Fibroblast of upper back skin (primary cell): ENCODE measurements around the gene EFNA4.
A peak's percentile ranks its signal among the peaks of the same experiment; 100 is the strongest.

Source experiments
- DNase-seq: peaks from one replicate; pipeline ENCODE4 v3.0.0-alpha.2; 2013

EFNA4 gene

DNA sequence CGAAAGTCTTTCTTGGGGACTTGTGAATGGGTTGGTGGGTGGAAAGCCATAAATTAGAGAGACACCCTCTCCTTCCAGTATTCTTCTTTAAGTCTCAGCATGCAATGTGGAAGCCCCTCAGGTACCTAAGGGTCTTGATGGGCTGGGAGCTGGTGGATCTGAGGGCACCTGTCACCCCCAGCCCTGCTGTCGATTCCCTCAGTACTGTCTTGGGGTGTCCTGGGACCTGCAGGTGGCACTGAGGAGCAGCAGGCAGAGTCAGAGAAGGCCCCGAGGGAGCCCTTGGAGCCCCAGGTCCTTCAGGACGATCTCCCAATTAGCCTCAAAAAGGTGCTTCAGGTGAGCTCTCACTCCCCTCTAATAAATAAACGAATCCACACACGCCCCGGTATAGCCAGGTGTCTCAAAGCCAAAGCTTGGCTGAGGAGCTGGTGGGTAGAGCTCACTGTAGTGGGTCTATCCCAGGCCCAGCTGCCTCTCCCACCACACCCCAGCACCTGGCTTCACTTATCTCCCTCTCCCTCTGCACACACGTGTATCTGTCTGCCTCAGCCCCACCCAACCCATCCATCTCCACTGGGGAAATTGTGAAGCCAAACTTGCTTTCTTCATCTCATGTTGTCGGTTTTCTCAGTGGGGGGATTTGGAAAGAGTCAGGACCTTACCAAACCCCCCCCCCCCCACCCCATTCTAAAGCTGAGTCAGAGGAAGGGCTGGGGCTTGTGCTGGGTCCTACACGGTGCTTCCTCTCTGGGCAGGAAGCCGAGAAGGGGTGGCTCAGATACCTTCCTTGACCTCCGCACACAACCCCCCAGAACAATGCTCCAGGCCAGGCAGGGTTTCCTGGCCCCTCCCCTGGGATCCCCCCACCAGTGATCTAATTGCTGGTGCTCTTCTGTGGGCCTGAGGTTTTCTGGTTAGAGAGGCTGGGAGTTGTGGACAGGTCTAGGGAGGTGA is 10.8 kb upstream of the EFNA4 start:
- no peak for DNase-seq

DNA sequence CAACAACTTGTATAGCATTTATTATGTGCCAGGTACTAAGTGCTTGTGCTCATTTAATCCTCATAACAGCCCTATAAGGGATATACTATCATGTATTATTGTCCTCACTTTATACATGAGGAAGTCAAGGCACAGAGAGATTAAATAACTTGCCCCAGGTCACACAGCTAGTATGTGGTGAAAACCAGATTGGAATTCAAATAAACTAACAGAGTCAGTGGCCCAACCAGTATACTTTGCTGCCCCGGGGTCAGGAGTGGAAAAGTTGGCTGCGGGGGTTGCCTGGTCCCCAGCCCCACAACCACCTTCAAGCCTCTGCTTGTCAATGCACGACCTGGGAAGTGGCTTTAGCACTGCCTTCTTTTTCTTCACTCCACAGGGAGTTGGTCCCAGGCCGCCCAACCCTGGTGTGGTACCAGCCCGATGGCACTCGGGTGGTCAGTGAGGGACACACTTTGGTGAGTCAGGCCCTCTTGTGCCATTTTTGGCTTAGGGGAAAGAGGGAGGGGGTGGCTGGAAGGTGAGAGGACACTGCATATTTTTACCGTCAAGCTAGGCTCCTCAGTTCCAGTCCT is 9.9 kb upstream of the EFNA4 start:
- no peak for DNase-seq

DNA sequence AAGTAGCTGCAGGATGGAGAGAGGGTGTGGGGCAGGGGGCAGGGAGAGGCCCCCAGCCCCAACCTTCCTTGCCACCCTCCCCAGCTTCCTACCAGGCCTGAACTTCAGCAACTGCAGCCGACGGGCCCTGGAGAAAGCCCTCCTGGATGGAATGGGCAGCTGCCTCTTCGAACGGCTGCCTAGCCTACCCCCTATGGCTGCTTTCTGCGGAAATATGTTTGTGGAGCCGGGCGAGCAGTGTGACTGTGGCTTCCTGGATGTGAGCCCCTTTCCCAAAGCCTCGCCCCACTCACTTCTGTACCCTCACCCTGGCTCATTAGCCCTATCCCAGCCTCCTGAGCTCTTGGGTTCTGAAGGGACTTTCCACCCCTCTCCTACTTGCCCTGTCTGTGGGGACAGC is 6.4 kb upstream of the EFNA4 start:
- DNase-seq: no peak

DNA sequence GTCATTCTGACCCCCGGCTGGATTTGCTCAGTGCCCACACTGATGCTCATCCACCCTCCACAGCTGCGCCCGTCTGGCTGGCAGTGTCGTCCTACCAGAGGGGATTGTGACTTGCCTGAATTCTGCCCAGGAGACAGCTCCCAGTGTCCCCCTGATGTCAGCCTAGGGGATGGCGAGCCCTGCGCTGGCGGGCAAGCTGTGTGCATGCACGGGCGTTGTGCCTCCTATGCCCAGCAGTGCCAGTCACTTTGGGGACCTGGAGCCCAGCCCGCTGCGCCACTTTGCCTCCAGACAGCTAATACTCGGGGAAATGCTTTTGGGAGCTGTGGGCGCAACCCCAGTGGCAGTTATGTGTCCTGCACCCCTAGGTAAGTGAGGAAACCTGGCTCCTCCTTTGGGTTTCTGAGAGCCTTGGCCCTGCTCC is 5.7 kb upstream of the EFNA4 start:
- no peak for DNase-seq

DNA sequence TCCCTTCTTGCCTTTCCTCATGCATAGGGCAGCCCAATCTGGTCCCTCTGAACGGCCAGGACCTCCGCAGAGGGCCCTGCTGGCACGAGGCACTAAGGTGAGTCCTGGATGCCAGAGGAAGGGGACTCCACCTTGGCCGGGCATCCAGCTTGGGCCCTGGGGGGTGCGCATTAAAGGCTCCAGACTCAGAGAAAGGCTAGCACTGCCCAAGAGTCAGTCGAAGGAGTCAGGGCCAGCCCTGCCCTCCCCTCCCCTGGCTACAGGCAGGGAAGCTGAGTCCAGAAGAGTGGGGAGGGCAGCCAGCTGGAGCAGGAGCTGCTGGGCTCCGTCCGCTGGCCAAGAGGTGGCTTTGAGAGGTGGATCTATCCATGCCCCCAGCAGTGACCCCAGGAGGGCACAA is 2.8 kb upstream of the EFNA4 start:
- no peak for DNase-seq

DNA sequence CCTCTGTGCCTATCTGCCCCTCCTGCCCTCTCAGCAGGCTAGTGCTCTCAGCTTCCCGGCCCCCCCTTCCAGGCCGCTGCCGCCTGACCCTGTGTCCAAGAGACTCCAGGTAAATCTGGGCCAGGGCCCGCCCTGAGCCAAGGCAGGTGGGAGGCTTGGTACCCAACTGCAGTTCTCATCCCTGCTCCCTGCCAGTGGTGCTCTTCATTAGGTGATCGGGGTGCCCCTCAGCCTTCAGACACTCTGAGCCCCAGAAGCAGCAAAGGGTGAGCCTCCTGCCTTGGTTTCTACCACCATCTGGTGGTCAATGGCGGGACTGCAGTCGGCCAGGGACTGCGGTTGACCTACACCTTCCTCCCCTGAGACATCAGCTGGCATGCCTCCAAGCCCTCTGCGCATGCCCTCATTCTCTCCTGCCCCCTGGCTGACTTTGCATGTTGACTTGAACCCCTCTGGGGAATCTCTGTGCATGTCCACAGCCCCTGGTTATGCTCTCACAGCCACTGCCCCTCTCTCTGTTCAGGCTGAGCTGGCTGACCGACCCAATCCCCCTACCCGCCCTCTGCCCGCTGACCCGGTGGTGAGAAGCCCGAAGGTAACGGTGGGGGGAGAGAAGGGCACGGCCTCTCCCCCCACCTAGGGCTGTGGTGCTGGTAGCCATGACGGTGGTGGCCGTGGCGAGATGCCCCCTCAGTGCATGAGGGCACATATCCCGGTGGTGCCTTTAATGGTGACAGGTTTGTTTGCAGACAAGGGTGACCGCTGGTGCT is 2.0 kb upstream of the EFNA4 start:
- DNase-seq: peak; percentile 83

DNA sequence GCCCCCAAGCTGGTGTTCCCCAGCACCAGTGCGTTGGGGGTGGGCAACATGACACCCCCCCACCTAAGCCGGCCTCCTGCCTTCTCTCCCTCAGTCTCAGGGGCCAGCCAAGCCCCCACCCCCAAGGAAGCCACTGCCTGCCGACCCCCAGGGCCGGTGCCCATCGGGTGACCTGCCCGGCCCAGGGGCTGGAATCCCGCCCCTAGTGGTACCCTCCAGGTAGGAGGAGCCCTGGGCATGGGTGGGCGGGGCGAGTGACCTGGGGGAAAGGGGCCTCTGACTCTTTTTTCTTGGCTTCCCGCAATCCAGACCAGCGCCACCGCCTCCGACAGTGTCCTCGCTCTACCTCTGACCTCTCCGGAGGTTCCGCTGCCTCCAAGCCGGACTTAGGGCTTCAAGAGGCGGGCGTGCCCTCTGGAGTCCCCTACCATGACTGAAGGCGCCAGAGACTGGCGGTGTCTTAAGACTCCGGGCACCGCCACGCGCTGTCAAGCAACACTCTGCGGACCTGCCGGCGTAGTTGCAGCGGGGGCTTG is 1.3 kb upstream of the EFNA4 start:
- no peak for DNase-seq

DNA sequence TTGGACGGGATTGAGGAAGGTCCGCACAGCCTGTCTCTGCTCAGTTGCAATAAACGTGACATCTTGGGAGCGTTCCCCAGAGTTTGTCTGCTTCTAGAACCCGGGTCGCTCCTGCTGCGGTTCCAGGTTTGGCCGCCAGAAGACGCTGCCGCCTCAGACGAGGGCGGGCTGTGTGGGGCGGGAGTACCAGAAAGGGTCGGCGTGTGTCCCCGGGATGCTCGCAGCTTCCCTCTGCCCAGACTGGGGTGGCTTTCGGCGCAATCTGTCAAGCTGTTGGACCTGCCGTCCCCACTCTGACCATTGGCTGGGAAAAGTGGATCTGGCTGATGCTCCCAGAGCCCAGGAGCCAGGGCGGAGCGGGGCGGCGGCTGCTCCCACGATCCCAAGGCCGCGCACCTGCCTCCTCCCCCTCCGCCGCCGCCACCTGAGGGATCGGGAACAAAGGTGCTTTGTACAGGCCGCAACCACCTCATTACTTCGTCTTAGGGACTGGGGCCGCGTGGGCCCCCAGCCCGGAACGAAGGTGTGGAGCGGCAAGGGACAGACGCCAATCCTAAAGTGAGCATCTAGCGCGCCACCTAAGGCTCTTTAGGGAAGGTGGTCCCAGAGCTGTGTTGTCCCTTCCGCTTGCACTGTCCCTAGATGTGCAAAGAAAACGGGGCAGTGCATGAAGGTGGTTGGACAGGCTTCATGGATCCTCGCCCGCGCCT is 683 bp upstream of the EFNA4 start:
- DNase-seq: peak; percentile 40

DNA sequence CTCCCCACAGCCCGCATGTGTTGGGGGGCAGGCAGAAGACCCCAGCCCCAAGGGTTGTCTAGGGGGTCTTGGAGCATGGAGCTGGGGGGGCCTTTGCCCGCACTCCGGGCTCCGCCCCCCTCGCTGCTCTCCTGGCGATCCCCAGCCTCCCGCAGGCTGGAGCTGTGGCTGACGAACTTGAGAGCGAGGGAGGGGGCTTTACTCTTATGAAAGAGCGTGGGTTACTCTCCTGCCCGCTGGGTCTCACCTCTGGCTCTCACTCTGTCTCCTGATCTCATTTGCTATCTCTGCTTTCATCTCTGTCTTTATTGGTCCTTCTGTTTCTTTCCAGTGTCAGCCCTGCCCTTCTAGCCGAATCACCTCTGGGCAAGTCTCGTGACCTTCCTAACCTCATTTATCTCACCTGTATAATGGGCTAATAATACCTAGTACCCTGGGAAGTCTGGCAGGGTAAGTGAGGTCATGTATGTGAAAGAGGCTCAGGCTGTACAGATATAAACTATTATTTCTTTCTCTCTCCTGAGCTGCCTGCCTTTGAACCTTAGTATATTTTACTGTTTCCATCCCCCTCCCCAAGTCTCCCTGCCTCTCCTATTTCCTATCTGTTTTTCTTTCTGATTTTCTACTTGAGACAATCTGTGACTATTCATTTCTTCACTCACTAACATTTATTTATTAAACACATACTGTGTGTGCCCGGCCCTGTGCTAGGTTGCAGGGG is 731 bp downstream of the EFNA4 start:
- DNase-seq: no peak

DNA sequence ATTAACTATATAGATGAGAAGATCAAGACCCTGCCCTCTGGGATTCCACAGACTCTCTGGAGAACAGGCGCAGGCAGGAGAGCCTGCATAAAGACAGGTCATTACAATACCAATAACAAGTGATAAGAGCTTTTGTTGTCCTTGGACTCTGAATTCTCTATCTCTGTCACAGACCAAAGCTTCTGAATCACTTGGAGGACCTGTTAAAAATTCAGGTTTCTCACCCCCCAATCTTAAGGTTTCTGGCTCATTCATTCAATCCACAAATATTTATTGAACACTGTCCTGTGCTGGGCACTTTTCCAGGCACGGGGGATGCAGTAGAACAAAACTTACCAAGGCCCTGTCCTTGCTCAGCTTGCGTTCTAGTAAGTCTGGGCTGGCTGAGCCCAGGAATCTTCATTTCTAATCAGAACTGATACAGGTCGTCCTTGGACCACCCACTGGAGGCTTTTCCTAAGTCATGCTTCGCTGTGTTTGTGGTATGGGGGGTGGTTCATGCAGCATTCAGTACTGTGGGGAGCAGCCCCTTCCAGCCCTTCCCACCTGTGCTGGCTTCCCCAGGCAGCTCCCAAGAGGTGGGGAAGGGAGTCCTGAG is 1.4 kb downstream of the EFNA4 start:
- no peak for DNase-seq

DNA sequence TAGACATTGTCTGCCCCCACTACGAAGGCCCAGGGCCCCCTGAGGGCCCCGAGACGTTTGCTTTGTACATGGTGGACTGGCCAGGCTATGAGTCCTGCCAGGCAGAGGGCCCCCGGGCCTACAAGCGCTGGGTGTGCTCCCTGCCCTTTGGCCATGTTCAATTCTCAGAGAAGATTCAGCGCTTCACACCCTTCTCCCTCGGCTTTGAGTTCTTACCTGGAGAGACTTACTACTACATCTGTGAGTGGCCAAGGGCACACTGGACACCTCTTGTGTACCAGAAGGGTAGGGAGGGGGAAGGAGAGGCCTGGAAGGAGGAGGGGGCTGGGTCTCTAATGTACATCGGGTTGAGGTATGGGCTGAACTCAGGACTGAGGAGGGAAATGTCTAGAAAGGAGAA is 3.2 kb downstream of the EFNA4 start:
- no peak for DNase-seq

DNA sequence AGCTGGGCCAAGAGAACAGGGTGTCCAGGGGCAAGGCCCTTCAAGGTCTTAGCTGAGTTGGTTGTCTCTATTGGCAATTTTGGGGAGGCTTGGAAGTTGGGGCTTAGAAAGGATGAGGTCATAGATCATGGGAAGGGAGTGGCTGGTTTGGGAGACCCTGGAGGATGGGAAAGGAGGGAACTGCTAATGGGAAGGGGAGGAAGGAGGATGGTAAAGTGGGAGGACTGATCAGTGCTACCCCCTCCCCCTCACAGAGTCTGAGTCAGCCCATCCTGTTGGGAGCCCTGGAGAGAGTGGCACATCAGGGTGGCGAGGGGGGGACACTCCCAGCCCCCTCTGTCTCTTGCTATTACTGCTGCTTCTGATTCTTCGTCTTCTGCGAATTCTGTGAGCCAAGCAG is 5.1 kb downstream of the EFNA4 start:
- DNase-seq: no peak

DNA sequence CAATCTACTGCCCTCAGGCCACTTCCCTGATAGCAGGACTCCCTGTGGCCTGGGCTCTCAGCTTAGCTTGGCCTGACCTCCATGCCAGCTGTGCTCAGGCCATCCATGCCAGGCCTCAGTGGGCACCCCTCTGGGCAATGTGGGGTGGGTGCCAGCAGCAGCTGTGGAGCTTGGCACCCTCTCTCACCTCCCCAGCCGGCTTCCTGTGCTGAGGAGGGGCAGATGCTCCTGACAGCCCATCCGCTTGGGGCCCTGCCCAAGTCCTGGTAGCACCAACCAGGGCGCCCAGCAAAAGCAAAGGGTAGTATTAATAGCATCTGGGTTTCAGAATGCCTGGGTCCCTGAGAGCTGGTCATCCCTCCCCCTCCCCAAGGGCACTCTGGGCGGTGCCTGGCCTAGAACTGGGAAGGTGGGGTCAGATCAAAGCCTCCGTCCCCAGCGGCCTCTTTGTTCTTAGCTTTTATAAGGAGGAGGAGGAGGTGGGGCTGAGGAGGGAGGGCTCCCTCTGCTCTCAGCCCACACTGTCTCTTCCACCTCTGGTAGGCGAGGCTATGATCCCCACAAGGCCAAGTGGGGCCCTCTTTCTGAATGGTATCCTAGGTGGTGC is 6.1 kb downstream of the EFNA4 start:
- DNase-seq: no peak

DNA sequence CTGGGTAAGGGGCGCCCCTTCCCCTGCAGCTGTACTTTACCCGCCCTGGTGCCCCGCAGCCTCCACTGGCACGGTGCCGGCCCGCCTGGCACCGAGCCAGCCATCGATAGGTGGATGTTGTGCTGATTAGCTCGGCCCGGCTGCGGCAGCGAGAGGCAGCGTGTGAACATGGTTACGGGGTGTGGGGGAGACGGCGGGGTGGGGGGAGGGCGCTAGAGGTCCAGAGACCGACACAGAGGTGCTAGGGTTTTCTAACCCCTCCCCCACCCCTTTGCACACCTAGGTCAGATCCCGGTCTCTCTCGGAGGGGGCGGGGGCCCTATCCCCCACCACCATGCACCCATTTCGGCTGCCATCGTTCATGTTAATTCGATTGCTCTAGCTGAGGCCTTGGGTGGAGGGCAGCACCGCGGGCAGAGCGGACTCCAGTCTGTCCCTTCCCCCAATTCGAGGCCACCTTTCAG is 6.7 kb downstream of the EFNA4 start:
- no peak for DNase-seq

DNA sequence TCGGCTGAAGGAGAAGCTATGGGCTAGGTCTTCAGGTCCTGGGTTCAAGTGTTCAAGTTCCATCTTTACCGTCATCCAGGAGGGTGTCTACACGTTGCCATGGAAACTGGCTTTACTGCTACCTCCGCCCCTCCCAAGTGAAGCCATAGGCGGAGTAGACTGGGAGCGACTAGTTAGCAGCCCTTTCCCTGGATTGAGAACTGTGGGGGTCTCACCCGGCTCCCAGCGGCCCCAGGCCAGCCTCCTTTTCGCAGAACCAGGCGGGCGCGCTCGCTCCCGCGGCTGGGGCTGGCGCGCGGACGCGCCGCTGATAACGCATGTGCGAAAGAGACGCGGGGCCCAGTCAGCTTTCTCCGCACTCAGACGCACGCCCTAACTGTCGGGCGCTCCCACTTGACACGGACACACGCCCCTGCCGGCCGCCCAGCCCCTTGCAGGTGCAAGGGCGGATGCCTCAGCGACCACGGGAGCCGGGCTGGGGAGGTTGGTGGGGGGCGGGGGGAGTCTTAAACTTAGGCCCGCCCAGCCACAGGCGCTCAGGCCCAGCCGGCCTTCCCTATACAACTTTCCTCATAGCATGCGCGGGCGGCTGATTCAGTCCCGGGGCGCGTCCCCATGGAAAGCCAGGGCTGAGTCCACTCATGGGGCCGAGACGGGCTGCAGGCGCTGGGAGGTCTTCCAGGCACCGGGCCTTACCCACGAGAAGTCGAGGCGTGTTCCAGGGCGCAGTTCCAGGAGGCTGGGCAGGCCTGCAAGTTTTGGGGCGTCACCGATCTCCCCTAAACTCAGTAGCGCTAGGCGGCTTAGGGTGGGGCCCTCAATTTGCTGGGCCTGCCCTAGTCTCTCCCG is 7.4 kb downstream of the EFNA4 start:
- DNase-seq: peak; percentile 54

DNA sequence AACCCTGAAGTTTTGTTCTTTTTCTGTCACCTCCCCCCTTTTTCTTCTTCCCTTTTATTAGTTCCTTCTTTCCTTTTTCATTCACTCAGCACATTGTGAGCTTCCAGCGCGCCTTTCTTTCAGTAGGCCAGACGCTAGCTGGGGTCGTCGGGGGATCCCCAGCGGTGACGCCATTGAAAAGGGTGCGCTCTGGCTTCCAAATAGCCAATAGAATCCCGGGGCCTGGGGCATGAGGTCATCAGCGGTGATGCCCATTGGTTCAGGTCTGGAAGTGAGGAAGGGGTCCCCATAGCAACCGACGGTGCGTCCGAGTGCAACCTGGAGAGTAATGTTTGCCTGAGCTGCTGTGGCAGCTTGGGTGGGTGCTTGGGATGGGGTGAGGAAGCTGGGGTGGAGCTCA is 8.2 kb downstream of the EFNA4 start:
- no peak for DNase-seq

DNA sequence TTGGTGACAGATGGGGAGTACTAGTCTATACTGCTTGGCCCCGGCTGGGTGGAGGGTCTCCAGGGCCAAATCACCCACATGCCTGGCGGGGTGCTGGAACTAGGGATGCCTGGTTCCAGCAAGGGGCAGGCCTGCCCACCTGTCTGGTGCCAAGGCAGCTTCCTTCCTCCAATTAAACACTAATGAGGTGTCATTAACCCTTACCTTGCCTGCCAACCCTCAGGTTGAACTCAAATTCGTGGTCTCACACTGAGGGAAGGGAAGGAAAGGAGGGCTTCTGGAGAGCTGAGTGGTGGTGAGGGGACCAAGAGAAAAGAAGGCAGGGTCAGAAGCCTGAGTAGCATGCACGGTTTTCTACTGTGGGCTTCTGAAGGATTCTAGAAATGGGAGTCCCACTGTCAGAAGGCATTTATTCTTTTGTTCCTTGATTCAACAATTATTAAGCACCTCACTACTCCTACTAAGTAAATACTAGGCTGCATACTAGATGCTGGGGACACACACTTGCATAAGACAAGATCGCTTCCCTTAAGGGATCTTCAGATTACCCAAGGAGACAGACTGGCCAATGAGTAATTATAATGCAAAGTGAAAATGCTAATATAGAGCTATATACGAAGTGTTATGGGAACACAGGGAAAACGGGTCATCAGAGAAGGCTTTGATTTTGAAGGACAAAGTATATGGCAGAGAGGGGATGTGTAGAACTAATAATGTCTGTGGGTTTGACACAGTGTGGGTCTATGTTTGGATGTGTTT is 9.2 kb downstream of the EFNA4 start:
- DNase-seq: no peak

DNA sequence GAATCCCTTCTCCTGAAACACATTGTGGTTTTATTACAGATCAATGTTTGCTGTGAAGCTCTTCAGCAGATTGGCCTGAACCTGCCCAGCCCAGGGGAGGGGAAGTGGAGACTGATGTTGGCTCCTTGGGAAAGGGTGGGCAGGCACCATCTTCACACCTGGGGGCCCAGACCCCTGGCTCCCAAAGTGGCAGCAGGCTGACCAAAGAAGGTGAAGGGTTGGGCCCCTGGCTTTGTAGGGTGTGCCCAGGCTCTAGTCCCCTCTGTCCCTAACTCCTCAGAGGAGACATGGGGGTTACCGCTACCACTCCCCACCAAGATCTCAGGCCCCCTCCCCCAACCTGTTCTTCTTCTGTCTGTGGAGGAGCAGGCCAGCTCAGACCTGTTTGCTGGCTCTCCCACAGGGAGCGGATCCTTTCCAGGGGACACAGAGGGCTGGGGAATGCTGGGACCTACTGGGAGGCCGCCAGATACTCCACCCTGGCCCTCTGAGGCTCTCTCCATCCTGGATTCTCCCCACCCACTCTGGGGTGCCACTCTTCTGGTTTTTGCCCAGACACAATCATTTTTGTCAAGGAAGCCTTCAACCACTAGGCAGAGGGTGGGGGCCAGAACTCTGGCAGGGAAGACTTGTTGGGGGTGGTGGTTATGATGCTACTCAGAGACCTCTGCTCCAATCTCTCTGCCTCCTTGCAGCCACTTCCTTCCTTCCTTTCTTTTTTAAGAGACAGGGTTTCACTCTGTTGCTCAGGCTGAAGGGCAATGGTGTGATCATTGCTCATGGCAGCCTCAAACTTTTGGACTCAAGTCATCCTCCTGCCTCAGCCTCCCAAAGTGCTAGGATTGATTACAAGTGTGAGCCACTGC is 10.1 kb downstream of the EFNA4 start:
- no peak for DNase-seq
